GM23338 (cell line): ENCODE results near the gene AEN. TPM values are rescaled to one million over a fixed set of nuclear protein-coding genes. Genes with fewer than 3 reads are reported as not detected.

Source experiments
- ATAC-seq: fragments of 200-7000 bp; cut with Tn5 transposase; 3 replicates; pipeline ENCODE4 v1.9.1; 2020
- DNase-seq: peaks from one replicate; pipeline ENCODE4 v3.0.0-alpha.2; 2015; ENCODE audit warnings: low spot score
- H2AFZ ChIP-seq: fragments of 200-600 bp; sonication (generic); 2 replicates; pipeline ENCODE4 v1.8.0; 2016; ENCODE audit warnings: antibody characterized with exemption, mild to moderate bottlenecking, moderate library complexity
- H3F3A ChIP-seq: fragments of 200-600 bp; sonication (generic); replicated peaks from 2 replicates; pipeline ENCODE4 v1.8.0; 2017; ENCODE audit warnings: antibody characterized with exemption, mixed run types, low read depth
- H3K27ac ChIP-seq: fragments of 200-600 bp; sonication (generic); 2 replicates; pipeline ENCODE4 v1.6.1; 2016; ENCODE audit warnings: low read depth
- H3K27me3 ChIP-seq: fragments of 200-600 bp; sonication (generic); 2 replicates; pipeline ENCODE4 v1.8.0; 2016; ENCODE audit warnings: mild to moderate bottlenecking, mixed run types, moderate library complexity; ENCODE audit not compliant: insufficient read depth
- H3K36me3 ChIP-seq: fragments of 200-600 bp; sonication (generic); 2 replicates; pipeline ENCODE4 v1.8.0; 2016; ENCODE audit warnings: mild to moderate bottlenecking; ENCODE audit not compliant: insufficient read depth
- H3K4me1 ChIP-seq: fragments of 200-600 bp; sonication (generic); 2 replicates; pipeline ENCODE4 v1.8.0; 2016; ENCODE audit warnings: mild to moderate bottlenecking, moderate library complexity; ENCODE audit not compliant: insufficient read depth
- H3K4me2 ChIP-seq: fragments of 200-600 bp; sonication (generic); 2 replicates; pipeline ENCODE4 v1.7.1; 2017; ENCODE audit warnings: mixed run types
- H3K4me3 ChIP-seq: fragments of 200-600 bp; sonication (generic); 2 replicates; pipeline ENCODE4 v1.6.1; 2016; ENCODE audit warnings: mixed run types
- H3K79me2 ChIP-seq: fragments of 200-600 bp; sonication (generic); replicated peaks from 2 replicates; pipeline ENCODE4 v1.8.0; 2017; ENCODE audit warnings: mild to moderate bottlenecking; ENCODE audit not compliant: insufficient read depth
- H3K9me2 ChIP-seq: fragments of 200-600 bp; sonication (generic); 2 replicates; pipeline ENCODE4 v1.8.0; 2017; ENCODE audit not compliant: insufficient read depth
- H4K20me1 ChIP-seq: fragments of 200-600 bp; sonication (generic); replicated peaks from 2 replicates; pipeline ENCODE4 v1.8.0; 2017; ENCODE audit warnings: mild to moderate bottlenecking; ENCODE audit not compliant: insufficient read depth
- H3K27ac Mint-ChIP-seq: 2 replicates; pipeline ENCODE4 v1.8.0; 2020; ENCODE audit warnings: inconsistent platforms, mild to moderate bottlenecking, moderate library complexity, mixed read lengths
- H3K27me3 Mint-ChIP-seq: 3 replicates; pipeline ENCODE4 v1.8.0; 2022; ENCODE audit warnings: low read depth, mild to moderate bottlenecking, moderate library complexity, mixed read lengths, inconsistent platforms; ENCODE audit not compliant: insufficient read depth, poor library complexity
- H3K36me3 Mint-ChIP-seq: 3 replicates; pipeline ENCODE4 v1.8.0; 2021; ENCODE audit warnings: low read depth, mild to moderate bottlenecking, inconsistent platforms, moderate library complexity, mixed read lengths
- H3K4me1 Mint-ChIP-seq: 3 replicates; pipeline ENCODE4 v1.8.0; 2020; ENCODE audit warnings: mild to moderate bottlenecking, inconsistent platforms, mixed read lengths
- H3K4me3 Mint-ChIP-seq: 3 replicates; pipeline ENCODE4 v1.8.0; 2021; ENCODE audit warnings: moderate library complexity, mild to moderate bottlenecking, inconsistent platforms, mixed read lengths
- H3K9me3 Mint-ChIP-seq: 3 replicates; pipeline ENCODE4 v1.8.0; 2020; ENCODE audit warnings: moderate library complexity, mild to moderate bottlenecking, inconsistent platforms, mixed read lengths
- CREB1 ChIP-seq: fragments of 250-450 bp; sonication (Bioruptor Pico); IDR thresholded peaks from 2 replicates; pipeline ENCODE4 v1.5.0; 2020; ENCODE audit warnings: low read depth, mild to moderate bottlenecking, moderate library complexity
- EZH2phosphoT487 ChIP-seq: fragments of 200-600 bp; sonication (generic); IDR thresholded peaks from one replicate; pipeline ENCODE4 v1.8.1; 2018; ENCODE audit warnings: antibody characterized with exemption; ENCODE audit not compliant: unreplicated experiment
- NANOG ChIP-seq: IDR thresholded peaks from 2 replicates; pipeline ENCODE4 v1.6.1; 2016; ENCODE audit warnings: antibody characterized with exemption, borderline replicate concordance
- STAT1 ChIP-seq: IDR thresholded peaks from one replicate; pipeline ENCODE4 v1.6.1; 2016; ENCODE audit warnings: antibody characterized with exemption; ENCODE audit not compliant: unreplicated experiment
- ZNF114 ChIP-seq: fragments of 250-450 bp; sonication (Bioruptor Pico); IDR thresholded peaks from 2 replicates; pipeline ENCODE4 v1.5.0; 2020; ENCODE audit warnings: mild to moderate bottlenecking, moderate library complexity
- ZNF331 ChIP-seq: fragments of 250-450 bp; sonication (Bioruptor Pico); IDR thresholded peaks from 2 replicates; pipeline ENCODE4 v1.5.0; 2020; ENCODE audit warnings: low read depth, mild to moderate bottlenecking, moderate library complexity
- ZNF462 ChIP-seq: fragments of 250-450 bp; sonication (Bioruptor Pico); IDR thresholded peaks from 2 replicates; pipeline ENCODE4 v1.5.0; 2020; ENCODE audit warnings: mild to moderate bottlenecking, moderate library complexity
- polyA plus RNA-seq: library from polyadenylated mRNA; unstranded; fragments of >200 nt; fragmentation: Nextera tagmentation; extraction: Ambion mirVana; gene quantifications from 2 replicates; pipeline ENCODE4 v1.2.1, GENCODE V29; 2016
- total RNA-seq: library from RNA; depleted of rRNA; stranded (reverse); fragments of >200 nt; shearing (Covaris generic); gene quantifications from 2 replicates; pipeline ENCODE4 v1.2.3, GENCODE V29; 2014
- TF ChIP-seq, protein P1 (sequence below), 2 experiments: fragments of 200-600 bp in 1 of 2; sonication (generic) in 1 of 2; conservative IDR thresholded peaks; 2 replicates each; pipeline versions ENCODE4 v1.5.1 to v1.6.1; 2016 to 2017; ENCODE audit warnings: antibody characterized with exemption in 2 of 2, low read depth in 2 of 2, mild to moderate bottlenecking in 2 of 2, moderate library complexity in 1 of 2

The AEN gene
- total and polyA plus RNA-seq, 2 experiments from 2014 or later: 82.3 to 220 TPM

GRCh38 chr15:88663141-88663621, 42.0 kb downstream of the AEN start (continued):
- TF ChIP-seq NANOG (no peak), ZNF331 (CRISPR knock-in tag) (no peak), ZNF114 (CRISPR knock-in tag) (no peak), EZH2phosphoT487 (no peak), STAT1 (no peak), CREB1 (no peak), ZNF462 (CRISPR knock-in tag) (no peak)

DNA sequence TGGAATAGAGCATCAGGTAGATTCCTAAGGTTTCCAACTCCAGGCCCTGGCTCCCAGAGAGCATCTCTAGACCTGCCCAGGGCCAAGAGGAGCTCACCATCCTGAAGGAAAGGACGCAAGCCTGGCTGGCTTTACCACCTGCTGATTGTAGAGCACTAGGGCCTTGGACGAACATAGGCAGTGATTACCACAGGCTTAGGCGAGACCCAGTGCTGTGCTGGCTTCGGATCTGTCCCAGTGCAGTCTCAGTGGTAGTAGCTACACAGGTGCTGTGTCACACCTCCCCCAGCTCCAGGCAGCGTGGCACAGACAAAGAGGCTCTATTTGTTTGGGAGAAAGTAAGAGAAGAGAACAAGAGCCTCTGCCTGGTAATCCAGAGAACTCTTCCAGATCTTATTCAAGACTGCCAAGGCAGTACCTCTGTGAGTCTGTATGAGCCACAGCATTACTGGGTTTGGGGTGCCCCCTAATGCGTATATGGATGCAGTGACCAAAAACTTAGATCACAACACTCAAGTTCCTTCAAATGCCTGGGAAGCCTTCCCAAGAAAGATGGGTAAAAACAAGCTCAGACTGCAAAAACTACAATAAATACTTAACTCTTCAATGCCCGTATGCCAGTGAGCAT, 43.1 kb downstream of the AEN start:
- Histone ChIP-seq H3F3A (no peaks in the 10 kb centered on the region), H3K9me2 (no peaks in the 10 kb centered on the region), H3K4me1 (no peaks in the 10 kb centered on the region), H4K20me1 (no peaks in the 10 kb centered on the region; the same call in 1 of the 2 replicates), H3K27me3 (no peaks in the 10 kb centered on the region), H3K27ac (no peak overlapping the region), H3K79me2 (no peaks in the 10 kb centered on the region), H3K4me3 (no peak overlapping the region), H3K36me3 (no peaks in the 10 kb centered on the region), H2AFZ (peak overlapping the region; percentile 29; the same call in 1 of the 2 replicates), H3K4me2 (no peak overlapping the region)
- TF ChIP-seq, protein P1, sequence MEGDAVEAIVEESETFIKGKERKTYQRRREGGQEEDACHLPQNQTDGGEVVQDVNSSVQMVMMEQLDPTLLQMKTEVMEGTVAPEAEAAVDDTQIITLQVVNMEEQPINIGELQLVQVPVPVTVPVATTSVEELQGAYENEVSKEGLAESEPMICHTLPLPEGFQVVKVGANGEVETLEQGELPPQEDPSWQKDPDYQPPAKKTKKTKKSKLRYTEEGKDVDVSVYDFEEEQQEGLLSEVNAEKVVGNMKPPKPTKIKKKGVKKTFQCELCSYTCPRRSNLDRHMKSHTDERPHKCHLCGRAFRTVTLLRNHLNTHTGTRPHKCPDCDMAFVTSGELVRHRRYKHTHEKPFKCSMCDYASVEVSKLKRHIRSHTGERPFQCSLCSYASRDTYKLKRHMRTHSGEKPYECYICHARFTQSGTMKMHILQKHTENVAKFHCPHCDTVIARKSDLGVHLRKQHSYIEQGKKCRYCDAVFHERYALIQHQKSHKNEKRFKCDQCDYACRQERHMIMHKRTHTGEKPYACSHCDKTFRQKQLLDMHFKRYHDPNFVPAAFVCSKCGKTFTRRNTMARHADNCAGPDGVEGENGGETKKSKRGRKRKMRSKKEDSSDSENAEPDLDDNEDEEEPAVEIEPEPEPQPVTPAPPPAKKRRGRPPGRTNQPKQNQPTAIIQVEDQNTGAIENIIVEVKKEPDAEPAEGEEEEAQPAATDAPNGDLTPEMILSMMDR (conservative IDR thresholded peaks at IDR 0.05; ENCODE audit: low read depth in 2 of 2): peak; percentile 52 to 83
- no peak for TF ChIP-seq CREB1
- DNase-seq: peak; percentile 71
- H3K27ac Mint-ChIP-seq: no peak overlapping the region
- no peak overlapping the region for H3K4me3 Mint-ChIP-seq
- H3K4me1 Mint-ChIP-seq: no peaks in the 10 kb centered on the region
- peak; percentile 88 for ATAC-seq
- no peaks in the 10 kb centered on the region for H3K36me3 Mint-ChIP-seq
- H3K27me3 Mint-ChIP-seq: peaks cover 2% of the 10 kb centered on the region
- H3K9me3 Mint-ChIP-seq: no peaks in the 10 kb centered on the region
